HEK293 (cell line): ENCODE data around the gene SMIM14.

Experiments used
- FEZF1 ChIP-seq: fragments of 450-650 bp; formaldehyde crosslinking; IDR thresholded peaks from 2 replicates; pipeline ENCODE4 v1.5.1; 2016; ENCODE audit warnings: missing biosample characterization, missing genetic modification characterization
- GLI2 ChIP-seq: fragments of 450-650 bp; formaldehyde crosslinking; IDR thresholded peaks from 2 replicates; pipeline ENCODE4; 2017; ENCODE audit warnings: missing biosample characterization, missing genetic modification characterization, low read depth, borderline replicate concordance
- GLIS2 ChIP-seq: fragments of 450-650 bp; formaldehyde crosslinking; IDR thresholded peaks from 2 replicates; pipeline ENCODE4 v1.5.1; 2016; ENCODE audit warnings: missing biosample characterization, missing genetic modification characterization
- KLF1 ChIP-seq: fragments of 450-650 bp; formaldehyde crosslinking; IDR thresholded peaks from 2 replicates; pipeline ENCODE4 v1.5.1; 2016; ENCODE audit warnings: missing biosample characterization, missing genetic modification characterization
- MZF1 ChIP-seq: fragments of 450-650 bp; formaldehyde crosslinking; IDR thresholded peaks from 2 replicates; pipeline ENCODE4 v1.5.1; 2017; ENCODE audit warnings: missing biosample characterization, missing genetic modification characterization, borderline replicate concordance
- PATZ1 ChIP-seq: fragments of 450-650 bp; formaldehyde crosslinking; IDR thresholded peaks from 2 replicates; pipeline ENCODE4 v1.5.1; 2016; ENCODE audit warnings: missing biosample characterization, missing genetic modification characterization
- PRDM1 ChIP-seq: fragments of 450-650 bp; formaldehyde crosslinking; IDR thresholded peaks from 2 replicates; pipeline ENCODE4; 2016; ENCODE audit warnings: missing biosample characterization, missing genetic modification characterization
- RBAK ChIP-seq: fragments of 450-650 bp; formaldehyde crosslinking; IDR thresholded peaks from 2 replicates; pipeline ENCODE4 v1.5.1; 2016; ENCODE audit warnings: missing biosample characterization, missing genetic modification characterization
- ZBTB1 ChIP-seq: fragments of 450-650 bp; formaldehyde crosslinking; IDR thresholded peaks from 2 replicates; pipeline ENCODE4 v1.5.1; 2016; ENCODE audit warnings: missing biosample characterization, missing genetic modification characterization
- ZNF112 ChIP-seq: fragments of 450-650 bp; formaldehyde crosslinking; IDR thresholded peaks from 2 replicates; pipeline ENCODE4 v1.5.0; 2017; ENCODE audit warnings: missing biosample characterization, missing genetic modification characterization
- ZNF16 ChIP-seq: fragments of 450-650 bp; formaldehyde crosslinking; IDR thresholded peaks from 2 replicates; pipeline ENCODE4 v1.5.1; 2016; ENCODE audit warnings: low read depth, missing biosample characterization, missing genetic modification characterization
- ZNF169 ChIP-seq: fragments of 450-650 bp; formaldehyde crosslinking; IDR thresholded peaks from 2 replicates; pipeline ENCODE4 v1.5.1; 2016; ENCODE audit warnings: missing biosample characterization, missing genetic modification characterization
- ZNF174 ChIP-seq: fragments of 450-650 bp; formaldehyde crosslinking; IDR thresholded peaks from 2 replicates; pipeline ENCODE4 v1.5.0; 2017; ENCODE audit warnings: missing biosample characterization, mild to moderate bottlenecking, missing genetic modification characterization
- ZNF175 ChIP-seq: fragments of 450-650 bp; formaldehyde crosslinking; IDR thresholded peaks from 2 replicates; pipeline ENCODE4 v1.5.1; 2016; ENCODE audit warnings: missing biosample characterization, missing genetic modification characterization
- ZNF202 ChIP-seq: fragments of 450-650 bp; formaldehyde crosslinking; IDR thresholded peaks from 2 replicates; pipeline ENCODE4 v1.5.1; 2016; ENCODE audit warnings: missing biosample characterization, missing genetic modification characterization, borderline replicate concordance
- ZNF211 ChIP-seq: fragments of 450-650 bp; formaldehyde crosslinking; IDR thresholded peaks from 2 replicates; pipeline ENCODE4 v1.5.1; 2016; ENCODE audit warnings: low read depth, missing biosample characterization, missing genetic modification characterization
- ZNF24 ChIP-seq: fragments of 450-650 bp; formaldehyde crosslinking; IDR thresholded peaks from 2 replicates; pipeline ENCODE4 v1.5.1; 2016; ENCODE audit warnings: missing biosample characterization, missing genetic modification characterization
- ZNF274 ChIP-seq, 2 experiments: fragments of 200-500 bp in 1 of 2; fragments of 450-650 bp in 1 of 2; sonication (Bioruptor generic) in 1 of 2; formaldehyde crosslinking in 1 of 2; IDR thresholded peaks; 2 replicates each; pipeline versions ENCODE4 v1.5.1 to v1.6.1; 2014 to 2016; ENCODE audit warnings: borderline replicate concordance in 1 of 2, inconsistent platforms in 1 of 2, low read length in 1 of 2, missing biosample characterization in 1 of 2, missing genetic modification characterization in 1 of 2
- ZNF292 ChIP-seq: fragments of 450-650 bp; formaldehyde crosslinking; IDR thresholded peaks from 2 replicates; pipeline ENCODE4 v1.5.1; 2016; ENCODE audit warnings: low read depth, missing biosample characterization, missing genetic modification characterization, borderline replicate concordance
- ZNF350 ChIP-seq: fragments of 450-650 bp; formaldehyde crosslinking; IDR thresholded peaks from 2 replicates; pipeline ENCODE4 v1.5.0; 2017; ENCODE audit warnings: missing biosample characterization, mild to moderate bottlenecking, missing genetic modification characterization
- ZNF366 ChIP-seq: fragments of 450-650 bp; formaldehyde crosslinking; conservative IDR thresholded peaks from 2 replicates; pipeline ENCODE4 v1.5.1; 2016; ENCODE audit warnings: missing biosample characterization, missing genetic modification characterization
- ZNF37A ChIP-seq: fragments of 450-650 bp; IDR thresholded peaks from 2 replicates; pipeline ENCODE4 v1.5.1; 2018; ENCODE audit warnings: missing biosample characterization, missing genetic modification characterization
- ZNF394 ChIP-seq: fragments of 450-650 bp; formaldehyde crosslinking; IDR thresholded peaks from 2 replicates; pipeline ENCODE4 v1.5.1; 2016; ENCODE audit warnings: missing biosample characterization, missing genetic modification characterization, mild to moderate bottlenecking, moderate library complexity, borderline replicate concordance
- ZNF416 ChIP-seq: fragments of 450-650 bp; formaldehyde crosslinking; IDR thresholded peaks from 2 replicates; pipeline ENCODE4 v1.5.1; 2016; ENCODE audit warnings: missing biosample characterization, missing genetic modification characterization
- ZNF514 ChIP-seq: fragments of 450-650 bp; formaldehyde crosslinking; IDR thresholded peaks from 2 replicates; pipeline ENCODE4 v1.5.1; 2016; ENCODE audit warnings: missing biosample characterization, missing genetic modification characterization
- ZNF544 ChIP-seq: fragments of 450-650 bp; formaldehyde crosslinking; IDR thresholded peaks from 2 replicates; pipeline ENCODE4 v1.5.0; 2017; ENCODE audit warnings: missing biosample characterization, missing genetic modification characterization
- ZNF548 ChIP-seq: fragments of 450-650 bp; formaldehyde crosslinking; IDR thresholded peaks from 2 replicates; pipeline ENCODE4 v1.5.1; 2016; ENCODE audit warnings: missing biosample characterization, missing genetic modification characterization
- ZNF549 ChIP-seq: fragments of 450-650 bp; IDR thresholded peaks from 2 replicates; pipeline ENCODE4 v1.5.1; 2018; ENCODE audit warnings: missing biosample characterization, missing genetic modification characterization, mild to moderate bottlenecking, inconsistent platforms, moderate library complexity
- ZNF558 ChIP-seq: fragments of 450-650 bp; formaldehyde crosslinking; IDR thresholded peaks from 2 replicates; pipeline ENCODE4 v1.5.1; 2016; ENCODE audit warnings: missing biosample characterization, missing genetic modification characterization
- ZNF645 ChIP-seq: fragments of 450-650 bp; formaldehyde crosslinking; IDR thresholded peaks from 2 replicates; pipeline ENCODE4; 2016; ENCODE audit warnings: missing biosample characterization, missing genetic modification characterization
- ZNF701 ChIP-seq: fragments of 450-650 bp; formaldehyde crosslinking; IDR thresholded peaks from 2 replicates; pipeline ENCODE4 v1.5.1; 2016; ENCODE audit warnings: missing biosample characterization, missing genetic modification characterization
- ZNF76 ChIP-seq: fragments of 450-650 bp; formaldehyde crosslinking; IDR thresholded peaks from 2 replicates; pipeline ENCODE4; 2016; ENCODE audit warnings: low read depth, missing biosample characterization, missing genetic modification characterization, borderline replicate concordance
- ZNF785 ChIP-seq: fragments of 450-650 bp; formaldehyde crosslinking; IDR thresholded peaks from 2 replicates; pipeline ENCODE4 v1.5.1; 2016; ENCODE audit warnings: missing biosample characterization, missing genetic modification characterization
- ZSCAN23 ChIP-seq: fragments of 450-650 bp; formaldehyde crosslinking; IDR thresholded peaks from 2 replicates; pipeline ENCODE4 v1.5.1; 2016; ENCODE audit warnings: missing biosample characterization, missing genetic modification characterization
- TF ChIP-seq, protein P1 (sequence below): fragments of 450-650 bp; formaldehyde crosslinking; IDR thresholded peaks from 2 replicates; pipeline ENCODE4 v1.5.1; 2016; ENCODE audit warnings: missing biosample characterization, missing genetic modification characterization, borderline replicate concordance
- TF ChIP-seq, protein P2 (sequence below): fragments of 450-650 bp; formaldehyde crosslinking; IDR thresholded peaks from 2 replicates; pipeline ENCODE4 v1.5.1; 2016; ENCODE audit warnings: missing biosample characterization, missing genetic modification characterization

Gene SMIM14

GRCh38 chr4:39638354-39639239 is at the start of gene SMIM14 (continued):
- TF ChIP-seq ZSCAN23 (tag by site-specific recombination), result no peak
- no peak for TF ChIP-seq ZNF16
- TF ChIP-seq, protein P1, sequence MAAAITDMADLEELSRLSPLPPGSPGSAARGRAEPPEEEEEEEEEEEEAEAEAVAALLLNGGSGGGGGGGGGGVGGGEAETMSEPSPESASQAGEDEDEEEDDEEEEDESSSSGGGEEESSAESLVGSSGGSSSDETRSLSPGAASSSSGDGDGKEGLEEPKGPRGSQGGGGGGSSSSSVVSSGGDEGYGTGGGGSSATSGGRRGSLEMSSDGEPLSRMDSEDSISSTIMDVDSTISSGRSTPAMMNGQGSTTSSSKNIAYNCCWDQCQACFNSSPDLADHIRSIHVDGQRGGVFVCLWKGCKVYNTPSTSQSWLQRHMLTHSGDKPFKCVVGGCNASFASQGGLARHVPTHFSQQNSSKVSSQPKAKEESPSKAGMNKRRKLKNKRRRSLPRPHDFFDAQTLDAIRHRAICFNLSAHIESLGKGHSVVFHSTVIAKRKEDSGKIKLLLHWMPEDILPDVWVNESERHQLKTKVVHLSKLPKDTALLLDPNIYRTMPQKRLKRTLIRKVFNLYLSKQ (tag by site-specific recombination), result no peak
- TF ChIP-seq ZNF394 (tag by site-specific recombination), result peak; percentile 59; the same call in 1 of the 2 replicates
- no peak for TF ChIP-seq ZNF37A (tag by site-specific recombination)
- no peak for TF ChIP-seq FEZF1 (tag by site-specific recombination)
- TF ChIP-seq ZNF514 (tag by site-specific recombination), result no peak
- TF ChIP-seq ZNF202 (tag by site-specific recombination), result no peak
- no peak for TF ChIP-seq ZNF366 (tag by site-specific recombination)
- TF ChIP-seq ZNF701 (tag by site-specific recombination), result no peak
- no peak for TF ChIP-seq ZNF350 (tag by site-specific recombination)
- no peak for TF ChIP-seq ZNF112 (tag by site-specific recombination)
- TF ChIP-seq GLI2 (tag by site-specific recombination), result no peak
- peak; percentile 96 for TF ChIP-seq PATZ1
- TF ChIP-seq ZNF292, result no peak
- TF ChIP-seq ZNF785, result no peak
- TF ChIP-seq GLIS2 (tag by site-specific recombination), result peak; percentile 83
- TF ChIP-seq ZNF169 (tag by site-specific recombination), result no peak
- peak; percentile 0; the same call in 1 of the 2 replicates for TF ChIP-seq MZF1 (tag by site-specific recombination)
- TF ChIP-seq ZNF24 (tag by site-specific recombination), result no peak
- TF ChIP-seq ZNF544 (tag by site-specific recombination), result no peak
- no peak for TF ChIP-seq ZNF549
- no peak for TF ChIP-seq ZNF211 (tag by site-specific recombination)
- TF ChIP-seq KLF1 (tag by site-specific recombination), result peak; percentile 89
- TF ChIP-seq, protein P2, sequence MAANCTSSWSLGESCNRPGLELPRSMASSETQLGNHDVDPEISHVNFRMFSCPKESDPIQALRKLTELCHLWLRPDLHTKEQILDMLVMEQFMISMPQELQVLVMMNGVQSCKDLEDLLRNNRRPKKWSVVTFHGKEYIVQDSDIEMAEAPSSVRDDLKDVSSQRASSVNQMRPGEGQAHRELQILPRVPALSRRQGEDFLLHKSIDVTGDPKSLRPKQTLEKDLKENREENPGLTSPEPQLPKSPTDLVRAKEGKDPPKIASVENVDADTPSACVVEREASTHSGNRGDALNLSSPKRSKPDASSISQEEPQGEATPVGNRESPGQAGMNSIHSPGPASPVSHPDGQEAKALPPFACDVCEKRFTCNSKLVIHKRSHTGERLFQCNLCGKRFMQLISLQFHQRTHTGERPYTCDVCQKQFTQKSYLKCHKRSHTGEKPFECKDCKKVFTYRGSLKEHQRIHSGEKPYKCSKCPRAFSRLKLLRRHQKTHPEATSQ, result no peak
- TF ChIP-seq PRDM1 (tag by site-specific recombination), result no peak
- no peak for TF ChIP-seq ZNF645 (tag by site-specific recombination)
- no peak for TF ChIP-seq ZNF174 (tag by site-specific recombination)
- no peak for TF ChIP-seq ZNF175
- TF ChIP-seq ZBTB1 (tag by site-specific recombination), result no peak
- no peak; the same call in 1 of the 2 replicates for TF ChIP-seq ZNF76
- TF ChIP-seq RBAK (tag by site-specific recombination), result no peak
- no peak for TF ChIP-seq ZNF558 (tag by site-specific recombination)
- TF ChIP-seq ZNF274 (IDR thresholded peaks at IDR 0.05; ENCODE audit: low read length), result no peak
- no peak for TF ChIP-seq ZNF274 (tag by site-specific recombination; IDR thresholded peaks at IDR 0.05; ENCODE audit: borderline replicate concordance)
- TF ChIP-seq ZNF416, result no peak
- no peak for TF ChIP-seq ZNF548 (tag by site-specific recombination)
